GM12878 (cell line): ENCODE results near the gene ZCCHC18.

ENCODE experiments used
- CHD1 ChIP-seq: IDR thresholded peaks from 2 replicates; pipeline ENCODE4 v1.6.1; 2012; ENCODE audit warnings: low read depth, low read length, improper control_type of control experiment
- EZH2 ChIP-seq: IDR thresholded peaks from 2 replicates; pipeline ENCODE4 v1.6.1; 2012; ENCODE audit warnings: low read depth, mild to moderate bottlenecking, control low read depth, inconsistent platforms, low read length, borderline replicate concordance; ENCODE audit not compliant: control insufficient read depth
- NFYB ChIP-seq: IDR thresholded peaks from 2 replicates; pipeline ENCODE4 v1.6.1; 2011; ENCODE audit warnings: low read depth, mild to moderate bottlenecking, low read length, improper control_type of control experiment, moderate library complexity; ENCODE audit not compliant: insufficient read depth
- POLR2AphosphoS5 ChIP-seq: IDR thresholded peaks from 2 replicates; pipeline ENCODE4 v1.6.1; 2011; ENCODE audit warnings: mild to moderate bottlenecking, low read length, inconsistent platforms
- RAD51 ChIP-seq: fragments of 450-650 bp; IDR thresholded peaks from 2 replicates; pipeline ENCODE4 v1.6.1; 2016; ENCODE audit warnings: moderate library complexity, mild to moderate bottlenecking, inconsistent platforms
- SP1 ChIP-seq: IDR thresholded peaks from one replicate; pipeline ENCODE4 v1.6.1; 2011; ENCODE audit warnings: low read depth, low read length
- SPI1 ChIP-seq: IDR thresholded peaks from 2 replicates; pipeline ENCODE4 v1.6.1; 2011; ENCODE audit warnings: low read depth, mild to moderate bottlenecking, low read length, moderate library complexity, borderline replicate concordance; ENCODE audit not compliant: insufficient read depth
- SREBF2 ChIP-seq: IDR thresholded peaks from 2 replicates; pipeline ENCODE4 v1.6.1; 2012; ENCODE audit warnings: mild to moderate bottlenecking, low read length
- STAT1 ChIP-seq: fragments of 450-650 bp; conservative IDR thresholded peaks from 2 replicates; pipeline ENCODE4 v1.6.1; 2014; ENCODE audit warnings: antibody characterized with exemption, mild to moderate bottlenecking
- TAF1 ChIP-seq: IDR thresholded peaks from 2 replicates; pipeline ENCODE4 v1.6.1; 2011; ENCODE audit warnings: mild to moderate bottlenecking, low read depth, low read length, borderline replicate concordance
- TF ChIP-seq, protein P1 (sequence below), 3 experiments: IDR thresholded peaks in 2 of 3; conservative IDR thresholded peaks in 1 of 3; 2 replicates each; pipeline ENCODE4 v1.5.1; 2011; ENCODE audit warnings: low read depth in 3 of 3, low read length in 3 of 3, mild to moderate bottlenecking in 3 of 3, control low read depth in 2 of 3, moderate library complexity in 2 of 3, inconsistent platforms in 1 of 3, mixed read lengths in 1 of 3; ENCODE audit not compliant: control insufficient read depth in 2 of 3, insufficient read depth in 1 of 3; ENCODE audit errors: extremely low read depth in 1 of 3
- TF ChIP-seq, protein P2 (sequence below): fragments of 150-350 bp; IDR thresholded peaks from 2 replicates; pipeline ENCODE4 v1.6.1; 2016; ENCODE audit warnings: low read depth, low read length

DNA sequence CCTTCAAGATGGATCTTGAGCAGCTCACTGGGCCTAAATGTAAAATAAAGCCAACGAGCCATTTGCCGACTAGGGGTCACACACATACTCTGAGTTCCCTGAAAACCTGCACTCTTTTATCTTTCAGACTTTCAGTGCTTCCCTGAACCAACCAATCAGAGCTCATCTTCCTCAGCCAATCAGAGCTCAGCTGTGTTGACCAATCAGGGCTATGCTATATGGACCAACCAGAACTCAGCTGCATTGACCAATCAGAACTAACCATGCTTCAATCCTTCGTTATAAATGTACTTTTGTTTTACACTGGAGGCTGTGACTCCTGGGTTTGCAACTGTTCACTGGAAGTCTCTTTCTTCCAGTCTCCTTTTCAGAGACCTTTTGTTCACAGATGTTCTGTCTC is 25.2 kb downstream of the ZCCHC18 start:
- TF ChIP-seq, protein P1, sequence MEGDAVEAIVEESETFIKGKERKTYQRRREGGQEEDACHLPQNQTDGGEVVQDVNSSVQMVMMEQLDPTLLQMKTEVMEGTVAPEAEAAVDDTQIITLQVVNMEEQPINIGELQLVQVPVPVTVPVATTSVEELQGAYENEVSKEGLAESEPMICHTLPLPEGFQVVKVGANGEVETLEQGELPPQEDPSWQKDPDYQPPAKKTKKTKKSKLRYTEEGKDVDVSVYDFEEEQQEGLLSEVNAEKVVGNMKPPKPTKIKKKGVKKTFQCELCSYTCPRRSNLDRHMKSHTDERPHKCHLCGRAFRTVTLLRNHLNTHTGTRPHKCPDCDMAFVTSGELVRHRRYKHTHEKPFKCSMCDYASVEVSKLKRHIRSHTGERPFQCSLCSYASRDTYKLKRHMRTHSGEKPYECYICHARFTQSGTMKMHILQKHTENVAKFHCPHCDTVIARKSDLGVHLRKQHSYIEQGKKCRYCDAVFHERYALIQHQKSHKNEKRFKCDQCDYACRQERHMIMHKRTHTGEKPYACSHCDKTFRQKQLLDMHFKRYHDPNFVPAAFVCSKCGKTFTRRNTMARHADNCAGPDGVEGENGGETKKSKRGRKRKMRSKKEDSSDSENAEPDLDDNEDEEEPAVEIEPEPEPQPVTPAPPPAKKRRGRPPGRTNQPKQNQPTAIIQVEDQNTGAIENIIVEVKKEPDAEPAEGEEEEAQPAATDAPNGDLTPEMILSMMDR (IDR thresholded peaks at IDR 0.05 in 2 of 3, conservative IDR thresholded peaks at IDR 0.05 in 1 of 3; ENCODE audit: control insufficient read depth in 2 of 3, extremely low read depth in 1 of 3, insufficient read depth in 1 of 3, low read depth in 3 of 3, low read length in 3 of 3) = no peak
- TF ChIP-seq STAT1 (no peak), POLR2AphosphoS5 (no peak), EZH2 (no peak), CHD1 (no peak), RAD51 (no peak), SREBF2 (no peak), NFYB (peak; percentile 50; the same call in 1 of the 2 replicates), SP1 (no peak), TAF1 (no peak), SPI1 (no peak)
- TF ChIP-seq, protein P2, sequence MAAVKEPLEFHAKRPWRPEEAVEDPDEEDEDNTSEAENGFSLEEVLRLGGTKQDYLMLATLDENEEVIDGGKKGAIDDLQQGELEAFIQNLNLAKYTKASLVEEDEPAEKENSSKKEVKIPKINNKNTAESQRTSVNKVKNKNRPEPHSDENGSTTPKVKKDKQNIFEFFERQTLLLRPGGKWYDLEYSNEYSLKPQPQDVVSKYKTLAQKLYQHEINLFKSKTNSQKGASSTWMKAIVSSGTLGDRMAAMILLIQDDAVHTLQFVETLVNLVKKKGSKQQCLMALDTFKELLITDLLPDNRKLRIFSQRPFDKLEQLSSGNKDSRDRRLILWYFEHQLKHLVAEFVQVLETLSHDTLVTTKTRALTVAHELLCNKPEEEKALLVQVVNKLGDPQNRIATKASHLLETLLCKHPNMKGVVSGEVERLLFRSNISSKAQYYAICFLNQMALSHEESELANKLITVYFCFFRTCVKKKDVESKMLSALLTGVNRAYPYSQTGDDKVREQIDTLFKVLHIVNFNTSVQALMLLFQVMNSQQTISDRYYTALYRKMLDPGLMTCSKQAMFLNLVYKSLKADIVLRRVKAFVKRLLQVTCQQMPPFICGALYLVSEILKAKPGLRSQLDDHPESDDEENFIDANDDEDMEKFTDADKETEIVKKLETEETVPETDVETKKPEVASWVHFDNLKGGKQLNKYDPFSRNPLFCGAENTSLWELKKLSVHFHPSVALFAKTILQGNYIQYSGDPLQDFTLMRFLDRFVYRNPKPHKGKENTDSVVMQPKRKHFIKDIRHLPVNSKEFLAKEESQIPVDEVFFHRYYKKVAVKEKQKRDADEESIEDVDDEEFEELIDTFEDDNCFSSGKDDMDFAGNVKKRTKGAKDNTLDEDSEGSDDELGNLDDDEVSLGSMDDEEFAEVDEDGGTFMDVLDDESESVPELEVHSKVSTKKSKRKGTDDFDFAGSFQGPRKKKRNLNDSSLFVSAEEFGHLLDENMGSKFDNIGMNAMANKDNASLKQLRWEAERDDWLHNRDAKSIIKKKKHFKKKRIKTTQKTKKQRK = no peak
